Measurements from ENCODE around the gene TNS2. TPM values are rescaled to one million over a fixed set of nuclear protein-coding genes. Genes with fewer than 3 reads are reported as not detected.

The TNS2 gene
- total and polyA plus RNA-seq, 11 donors = 56.0 to 193 (median 88.4) TPM

GRCh38 chr12:53068811-53069585, 19.1 kb downstream of the TNS2 start:
- Histone ChIP-seq H3K36me3 (peaks cover 0 to 63% (median 40%) of the 10 kb centered on the region in 9 donors), H3K27me3 (no peaks in the 10 kb centered on the region), H3K9me3 (no peaks in the 10 kb centered on the region), H3K4me3 (no peak overlapping the region), H3K27ac (peak overlapping the region in 10 of 12 donors; percentile 3 to 89 (median 72)), H3K4me1 (peaks cover 22 to 97% (median 74%) of the 10 kb centered on the region in 12 donors)
- TF ChIP-seq CTCF (IDR thresholded peaks at IDR 0.05) = no peak
- no peak for TF ChIP-seq POLR2A (IDR thresholded peaks at IDR 0.05)
- WGBS, 4 donors = 68 to 77% (median 77%) methylated on average over 15 of the region's 15 CpGs
- intact Hi-C loops (cut with DNase I) = loop anchor here in 7 of 10 donors (5.0 kb wide), 3 partner anchors 123 to 218 kb away; no protein-coding TSS in a partner anchor
- no peak for ATAC-seq
- no peak for DNase-seq

- no peak overlapping the region for H3K4me3 ChIP-seq
- H3K27ac ChIP-seq = peak overlapping the region; percentile 42 to 89 (median 67)
- peak in 3 of 4 donors; percentile 3 to 19 (median 11) for ATAC-seq
- peak in 2 of 5 donors; percentile 28 to 52 for DNase-seq
- peaks cover 0 to 63% (median 40%) of the 10 kb centered on the region in 9 donors for H3K36me3 ChIP-seq
- 57 to 69% (median 65%) methylated on average over 9 to 12 of the region's 12 CpGs for WGBS, 4 donors
- H3K4me1 ChIP-seq = peaks cover 23 to 97% (median 73%) of the 10 kb centered on the region in 12 donors
- no peaks in the 10 kb centered on the region for H3K9me3 ChIP-seq
- intact Hi-C loops (cut with DNase I) = loop anchor here in 7 of 10 donors (5.0 kb wide), 3 partner anchors 122 to 217 kb away; no protein-coding TSS in a partner anchor
- no peak for TF ChIP-seq POLR2A (IDR thresholded peaks at IDR 0.05)
- TF ChIP-seq CTCF (IDR thresholded peaks at IDR 0.05) = no peak
- H3K27me3 ChIP-seq = no peaks in the 10 kb centered on the region
Observed at GRCh38 chr12:53069621-53070410, 20.0 kb downstream of the TNS2 start.

- ATAC-seq (no peak), DNase-seq (no peak)
- peaks cover 23 to 87% (median 66%) of the 10 kb centered on the region in 12 donors for H3K4me1 ChIP-seq
- H3K4me3 ChIP-seq = no peak overlapping the region
- intact Hi-C loops (cut with DNase I) = no loop called here
- WGBS, 4 donors = 74 to 91% (median 83%) methylated on average over 6 to 7 of the region's 7 CpGs
- no peaks in the 10 kb centered on the region for H3K27me3 ChIP-seq
- H3K36me3 ChIP-seq = peaks cover 0 to 63% (median 41%) of the 10 kb centered on the region in 9 donors
- TF ChIP-seq CTCF (IDR thresholded peaks at IDR 0.05) (no peak), POLR2A (IDR thresholded peaks at IDR 0.05) (no peak)
- H3K27ac ChIP-seq = peak overlapping the region; percentile 22 to 89 (median 80)
- H3K9me3 ChIP-seq = no peaks in the 10 kb centered on the region
Observed at GRCh38 chr12:53070877-53071492, 21.1 kb downstream of the TNS2 start.

Data from heart left ventricle (tissue), 16 donors.